ENCODE measurements around the gene ARMC5. TPM values are rescaled to one million over a fixed set of nuclear protein-coding genes. Genes with fewer than 3 reads are reported as not detected.
"Not testable (repeated sequence)": the region's sequence is repeated elsewhere in the genome, so short reads cannot be mapped to it uniquely, and the experiment has no call there.

ARMC5 gene
- total RNA-seq, 1 experiment from 2014 or later: 12.7 TPM

- H3K4me3 ChIP-seq: peak within 1 kb of the TSS; percentile 30
- H3K36me3 ChIP-seq: no peaks in the 10 kb centered on the region
- H3K27me3 ChIP-seq: no peaks in the 10 kb centered on the region; the same call in 1 of the 2 replicates
- DNase-seq: no peak
- H3K9me3 ChIP-seq: no peaks in the 10 kb centered on the region
These were observed 31.1 kb upstream of the ARMC5 start, which contains the start of gene COX6A2 for GRCh38 chr16:31428279-31428597. TSS of gene COX6A2 (minus strand) at chr16:31428360. CDS start at chr16:31428325, 35 bp downstream.

- Histone ChIP-seq H3K27me3 (no peaks in the 10 kb centered on the region), H3K9me3 (no peaks in the 10 kb centered on the region), H3K36me3 (no peaks in the 10 kb centered on the region), H3K4me3 (no peak overlapping the region)
- DNase-seq: no peak
These were observed 30.6 kb upstream of the ARMC5 start for GRCh38 chr16:31428638-31429247.

GRCh38 chr16:31429314-31429713 lies 30.0 kb upstream of the ARMC5 start:
- Histone ChIP-seq H3K27me3 (no peaks in the 10 kb centered on the region), H3K4me3 (no peak overlapping the region), H3K36me3 (no peaks in the 10 kb centered on the region), H3K9me3 (no peaks in the 10 kb centered on the region)
- DNase-seq: no peak

- Histone ChIP-seq H3K9me3 (no peaks in the 10 kb centered on the region), H3K36me3 (no peaks in the 10 kb centered on the region), H3K4me3 (no peak overlapping the region), H3K27me3 (no peaks in the 10 kb centered on the region)
- DNase-seq: no peak
These were observed 29.5 kb upstream of the ARMC5 start for GRCh38 chr16:31429796-31430195.

- no peak overlapping the region for H3K4me3 ChIP-seq
- H3K9me3 ChIP-seq: no peaks in the 10 kb centered on the region
- no peak for DNase-seq
- no peaks in the 10 kb centered on the region for H3K27me3 ChIP-seq
- no peaks in the 10 kb centered on the region for H3K36me3 ChIP-seq
These were observed 28.8 kb upstream of the ARMC5 start for GRCh38 chr16:31430380-31431052.

- H3K36me3 ChIP-seq: no peaks in the 10 kb centered on the region
- H3K4me3 ChIP-seq: no peak overlapping the region
- H3K27me3 ChIP-seq: no peaks in the 10 kb centered on the region
- DNase-seq: no peak
- no peaks in the 10 kb centered on the region for H3K9me3 ChIP-seq
These were observed 23.7 kb upstream of the ARMC5 start for GRCh38 chr16:31435341-31436220.

- H3K9me3 ChIP-seq: no peaks in the 10 kb centered on the region
- no peaks in the 10 kb centered on the region for H3K27me3 ChIP-seq
- no peak for DNase-seq
- no peaks in the 10 kb centered on the region for H3K36me3 ChIP-seq
- no peak overlapping the region for H3K4me3 ChIP-seq
These were observed 22.9 kb upstream of the ARMC5 start for GRCh38 chr16:31436221-31437045.

- Histone ChIP-seq H3K36me3 (no peaks in the 10 kb centered on the region), H3K4me3 (no peak overlapping the region), H3K27me3 (no peaks in the 10 kb centered on the region), H3K9me3 (no peaks in the 10 kb centered on the region)
- DNase-seq: no peak
These were observed 20.9 kb upstream of the ARMC5 start for GRCh38 chr16:31438414-31438813.

- H3K4me3 ChIP-seq, H3K9me3 ChIP-seq, H3K27me3 ChIP-seq, H3K36me3 ChIP-seq, DNase-seq: not testable (repeated sequence)
These were observed 20.3 kb upstream of the ARMC5 start for GRCh38 chr16:31439023-31439422.

GRCh38 chr16:31439519-31439918 lies 19.8 kb upstream of the ARMC5 start:
- no peak for DNase-seq
- H3K27me3 ChIP-seq: no peaks in the 10 kb centered on the region
- H3K9me3 ChIP-seq: no peaks in the 10 kb centered on the region
- H3K36me3 ChIP-seq: no peaks in the 10 kb centered on the region
- no peak overlapping the region for H3K4me3 ChIP-seq

GRCh38 chr16:31440516-31441184 lies 18.7 kb upstream of the ARMC5 start:
- H3K9me3 ChIP-seq: no peaks in the 10 kb centered on the region
- H3K36me3 ChIP-seq: no peaks in the 10 kb centered on the region
- H3K27me3 ChIP-seq: no peaks in the 10 kb centered on the region
- H3K4me3 ChIP-seq: no peak overlapping the region
- DNase-seq: no peak

GRCh38 chr16:31441956-31442355 lies 17.3 kb upstream of the ARMC5 start:
- H3K27me3 ChIP-seq: no peaks in the 10 kb centered on the region
- peak overlapping the region; percentile 66; the same call in 1 of the 2 replicates for H3K4me3 ChIP-seq
- H3K9me3 ChIP-seq: no peaks in the 10 kb centered on the region
- H3K36me3 ChIP-seq: no peaks in the 10 kb centered on the region
- DNase-seq: no peak

- not testable (repeated sequence) for H3K36me3 ChIP-seq, DNase-seq, H3K9me3 ChIP-seq, H3K27me3 ChIP-seq, H3K4me3 ChIP-seq
These were observed 13.4 kb upstream of the ARMC5 start for GRCh38 chr16:31445931-31446330.

- no peaks in the 10 kb centered on the region for H3K27me3 ChIP-seq
- no peak overlapping the region for H3K4me3 ChIP-seq
- no peaks in the 10 kb centered on the region for H3K9me3 ChIP-seq
- H3K36me3 ChIP-seq: peaks cover 14% of the 10 kb centered on the region
- DNase-seq: no peak
These were observed 8.1 kb upstream of the ARMC5 start for GRCh38 chr16:31451201-31451600.

- no peak overlapping the region for H3K4me3 ChIP-seq
- H3K36me3 ChIP-seq: peaks cover 19% of the 10 kb centered on the region
- H3K9me3 ChIP-seq: no peaks in the 10 kb centered on the region
- DNase-seq: peak; percentile 81
- no peaks in the 10 kb centered on the region for H3K27me3 ChIP-seq
These were observed 7.5 kb upstream of the ARMC5 start for GRCh38 chr16:31451681-31452351.

GRCh38 chr16:31452631-31453106 lies 6.6 kb upstream of the ARMC5 start:
- no peaks in the 10 kb centered on the region for H3K9me3 ChIP-seq
- H3K36me3 ChIP-seq: peaks cover 27% of the 10 kb centered on the region
- no peaks in the 10 kb centered on the region for H3K27me3 ChIP-seq
- no peak overlapping the region for H3K4me3 ChIP-seq
- DNase-seq: peak; percentile 77
